ENCODE results near the gene COTL1.

DNA sequence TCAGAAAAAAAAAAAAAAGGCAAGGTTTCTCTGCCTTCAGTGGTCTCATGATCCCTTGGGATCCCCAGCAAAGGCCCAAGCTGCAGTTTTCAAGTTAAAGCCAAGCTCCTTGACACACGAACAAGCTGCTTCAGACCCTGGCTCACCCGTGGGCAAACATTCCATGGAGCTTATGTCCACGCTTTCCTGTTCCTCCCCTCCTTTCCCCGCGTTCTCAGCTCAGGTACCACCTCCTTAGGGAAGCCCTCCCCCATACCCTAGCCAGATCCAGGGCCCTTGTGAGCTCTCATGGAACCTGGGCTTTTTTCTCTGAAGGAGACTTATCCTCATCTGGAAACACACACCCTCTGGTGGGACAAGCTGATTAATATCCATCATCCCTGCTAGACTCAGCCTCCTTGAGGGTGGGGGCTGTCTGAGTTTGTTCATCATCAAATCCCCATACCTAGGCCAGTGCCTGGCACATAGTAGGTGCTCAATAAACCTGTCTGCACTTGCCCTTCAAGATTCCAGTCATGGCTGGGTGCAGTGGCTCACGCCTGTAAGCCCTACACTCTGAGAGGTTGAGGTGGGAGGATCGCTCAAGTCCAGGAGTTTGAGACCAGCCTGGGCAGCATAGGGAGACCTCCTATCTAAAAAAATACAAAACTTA, 54.7 kb downstream of the COTL1 start:
- TF ChIP-seq CTCF (IDR thresholded peaks at IDR 0.05 in 4 of 5, conservative IDR thresholded peaks at IDR 0.05 in 1 of 5) (no peak), POLR2A (IDR thresholded peaks at IDR 0.05) (no peak)
